VCaP (cell line): ENCODE measurements around the gene CDC6.

Experiments
- H3K27ac ChIP-seq: fragments of 450-650 bp; 2 replicates; pipeline ENCODE4 v1.5.1; 2017
- CTCF ChIP-seq: fragments of 450-650 bp; conservative IDR thresholded peaks from 2 replicates; pipeline ENCODE4 v1.5.1; 2017; ENCODE audit warnings: mild to moderate bottlenecking, moderate library complexity

CDC6 gene

GRCh38 chr17:40287494-40288369 lies at the start of gene CDC6:
CDC6 (plus strand) TSS chr17:40287879; CDS start chr17:40289421, 1,542 bp downstream.
- no peak for TF ChIP-seq CTCF
- peak within 1 kb of the TSS; percentile 78 for H3K27ac ChIP-seq

GRCh38 chr17:40241252-40241834 lies 46.3 kb upstream of the CDC6 start:
- H3K27ac ChIP-seq = no peak overlapping the region
- no peak for TF ChIP-seq CTCF

GRCh38 chr17:40242774-40243173 lies 44.9 kb upstream of the CDC6 start:
- no peak overlapping the region for H3K27ac ChIP-seq
- TF ChIP-seq CTCF = no peak

- TF ChIP-seq CTCF = no peak
- no peak overlapping the region for H3K27ac ChIP-seq
Observed at GRCh38 chr17:40243761-40244160, 43.9 kb upstream of the CDC6 start.

- H3K27ac ChIP-seq = no peak overlapping the region
- no peak for TF ChIP-seq CTCF
Observed at GRCh38 chr17:40244255-40244654, 43.4 kb upstream of the CDC6 start.

- TF ChIP-seq CTCF = no peak
- H3K27ac ChIP-seq = no peak overlapping the region
Observed at GRCh38 chr17:40247926-40248495, 39.7 kb upstream of the CDC6 start.

- H3K27ac ChIP-seq = no peak overlapping the region
- no peak for TF ChIP-seq CTCF
Observed at GRCh38 chr17:40248507-40248906, 39.2 kb upstream of the CDC6 start.
